Endothelial cell of umbilical vein (primary cell): ENCODE results near the gene TBC1D14. TPM values are rescaled to one million over a fixed set of nuclear protein-coding genes. Genes with fewer than 3 reads are reported as not detected.

ENCODE experiments used
- BruUV-seq: library from RNA; stranded (reverse); fragments of 400-500 nt; replicated peaks from 2 replicates; lab custom pipeline; 2021; lab: Mats Ljungman, UMichigan
- CTCF ChIA-PET: fragments of 300-600, 350-600 bp; sonication (Branson Sonifier 250); formaldehyde crosslinking; loops from one replicate; lab custom pipeline; 2021; ENCODE audit warnings: antibody characterized with exemption, inconsistent platforms; lab: Charles Lee
- POLR2A ChIA-PET: fragments of 300-600, 350-600 bp; sonication (Branson Sonifier 250); formaldehyde crosslinking; loops from one replicate; lab custom pipeline; 2021; ENCODE audit warnings: antibody characterized with exemption, inconsistent platforms; lab: Charles Lee
- DNase-seq: peaks from one replicate; pipeline ENCODE4 v3.0.0-alpha.2; 2011; ENCODE audit warnings: low read depth, low spot score
- FAIRE-seq: peaks from 2 replicates; lab custom pipeline; 2011; peaks lifted over from hg19 to GRCh38; lab: Jason Lieb, UNC
- H2AFZ ChIP-seq: 2 replicates; pipeline ENCODE4 v1.6.0; 2012; ENCODE audit warnings: low read depth, low read length, control low read depth, inconsistent platforms
- H3K27ac ChIP-seq: 2 replicates; pipeline ENCODE4 v1.5.1; 2011; ENCODE audit warnings: low read depth, mild to moderate bottlenecking, control low read depth, low read length, moderate library complexity; ENCODE audit not compliant: insufficient read depth
- H3K27me3 ChIP-seq, 2 experiments: 2 replicates each; pipeline versions ENCODE4 v1.6.0 to v1.6.1; 2011; ENCODE audit warnings: low read length in 2 of 2, mixed read lengths in 1 of 2; ENCODE audit not compliant: control insufficient read depth in 2 of 2, insufficient read depth in 2 of 2
- H3K36me3 ChIP-seq, 2 experiments: 2 replicates in 1 of 2; 3 replicates in 1 of 2; pipeline ENCODE4 v1.5.1; 2011; ENCODE audit warnings: low read length in 2 of 2, mild to moderate bottlenecking in 1 of 2, moderate library complexity in 1 of 2; ENCODE audit not compliant: control insufficient read depth in 2 of 2, insufficient read depth in 2 of 2; ENCODE audit errors: extremely low read depth in 1 of 2
- H3K4me1 ChIP-seq: 3 replicates; pipeline ENCODE4 v1.5.1; 2011; ENCODE audit warnings: mild to moderate bottlenecking, low read length; ENCODE audit not compliant: control insufficient read depth, insufficient read depth; ENCODE audit errors: extremely low read depth
- H3K4me2 ChIP-seq: 2 replicates; pipeline ENCODE4 v1.6.1; 2011; ENCODE audit warnings: low read length, control low read depth, mixed read lengths; ENCODE audit not compliant: insufficient read depth
- H3K4me3 ChIP-seq, 3 experiments: fragments of 200-600 bp in 1 of 3; sonication (generic), shearing (Covaris generic) in 1 of 3; replicated peaks in 1 of 3; 2 replicates each; pipeline ENCODE4 v1.5.1; 2011 to 2016; ENCODE audit warnings: control low read depth in 3 of 3, low read length in 3 of 3, mild to moderate bottlenecking in 2 of 3, inconsistent platforms in 1 of 3, low read depth in 1 of 3, moderate library complexity in 1 of 3; ENCODE audit not compliant: insufficient read depth in 1 of 3
- H3K79me2 ChIP-seq: 2 replicates; pipeline ENCODE4 v1.6.0; 2012; ENCODE audit warnings: low read length, inconsistent platforms; ENCODE audit not compliant: control insufficient read depth, insufficient read depth
- H3K9ac ChIP-seq: replicated peaks from 2 replicates; pipeline ENCODE3; 2011; ENCODE audit warnings: low read length, control low read depth; ENCODE audit not compliant: insufficient read depth; ENCODE audit errors: extremely low read depth
- H3K9me1 ChIP-seq: replicated peaks from 3 replicates; pipeline ENCODE4 v1.6.0; 2011; ENCODE audit warnings: mild to moderate bottlenecking, low read length; ENCODE audit not compliant: control insufficient read depth, insufficient read depth; ENCODE audit errors: extremely low read depth
- H3K9me3 ChIP-seq: replicated peaks from 2 replicates; pipeline ENCODE4 v1.5.1; 2012; ENCODE audit warnings: low read length, inconsistent platforms; ENCODE audit not compliant: control insufficient read depth, insufficient read depth
- H4K20me1 ChIP-seq: replicated peaks from 2 replicates; pipeline ENCODE3; 2011; ENCODE audit warnings: mild to moderate bottlenecking, low read length; ENCODE audit not compliant: control insufficient read depth, insufficient read depth; ENCODE audit errors: extremely low read depth
- CTCF ChIP-seq, 2 donors: IDR thresholded peaks; 1 replicate in 1 of 2; 2 replicates in 1 of 2; pipeline ENCODE4 v1.5.1; 2011; ENCODE audit warnings: low read length in 2 of 2, mild to moderate bottlenecking in 2 of 2, moderate library complexity in 2 of 2, control low read depth in 1 of 2, inconsistent platforms in 1 of 2, low read depth in 1 of 2; ENCODE audit not compliant: insufficient read depth in 1 of 2; ENCODE audit errors: extremely low read depth in 1 of 2
- EZH2 ChIP-seq: IDR thresholded peaks from 2 replicates; pipeline ENCODE4 v1.6.1; 2012; ENCODE audit warnings: borderline replicate concordance, low read depth, mild to moderate bottlenecking, moderate library complexity, low read length, inconsistent platforms; ENCODE audit not compliant: severe bottlenecking
- FOS ChIP-seq: IDR thresholded peaks from 2 replicates; pipeline ENCODE4 v1.6.1; 2011; ENCODE audit warnings: mild to moderate bottlenecking, low read length, moderate library complexity, borderline replicate concordance; ENCODE audit not compliant: insufficient read depth
- JUN ChIP-seq: IDR thresholded peaks from 2 replicates; pipeline ENCODE4 v1.6.1; 2011; ENCODE audit warnings: borderline replicate concordance, low read depth; ENCODE audit not compliant: insufficient read length, insufficient read depth
- MYC ChIP-seq: IDR thresholded peaks from one replicate; pipeline ENCODE4 v1.6.1; 2011; ENCODE audit warnings: mild to moderate bottlenecking, low read depth, low read length
- POLR2A ChIP-seq: IDR thresholded peaks from 2 replicates; pipeline ENCODE4 v1.6.1; 2012; ENCODE audit warnings: low read depth, mild to moderate bottlenecking, control low read depth, low read length
- POLR2AphosphoS5 ChIP-seq: IDR thresholded peaks from 2 replicates; pipeline ENCODE4 v1.6.1; 2012; ENCODE audit warnings: low read depth, mild to moderate bottlenecking, control low read depth, low read length, moderate library complexity; ENCODE audit not compliant: insufficient read depth
- dilution Hi-C: fragments of 300-500 bp; cut with MboI; formaldehyde crosslinking; loops from one replicate; pipeline ENCODE4 v1.15.0; 2019; ENCODE audit warnings: low sequenced_read_pairs; ENCODE audit not compliant: extremely low pct_ligation_motif_present
- intact Hi-C: fragments of 100-400 bp; cut with micrococcal nuclease; formaldehyde crosslinking; loops from one replicate; pipeline ENCODE4 v1.10.0; 2022
- polyA plus RNA-seq, 4 experiments: library from polyadenylated mRNA; depleted of rRNA in 3 of 4; stranded (reverse) in 3 of 4; unstranded in 1 of 4; fragments of >200 nt; gene quantifications; 2 replicates each; pipeline versions ENCODE4 v1.2.1 to v1.2.3, GENCODE V29; 2011 to 2012; ENCODE audit warnings: missing spikeins in 1 of 4
- total RNA-seq: library from RNA; stranded (reverse); gene quantifications from 2 replicates; pipeline ENCODE4 v1.2.3, GENCODE V29; 2021
- TF ChIP-seq, protein P1 (sequence below): IDR thresholded peaks from 2 replicates; pipeline ENCODE4 v1.6.1; 2011; ENCODE audit not compliant: insufficient read depth, insufficient read length

The TBC1D14 gene
- total and polyA plus RNA-seq, 2 donors (not counting 3 experiments of a cell fraction or from before 2014, with no cell fraction given) = 23.7 to 24.8 TPM

- ChIA-PET CTCF (interaction anchor here (2.0 to 2.2 kb wide), 2 partner anchors 13 to 56 kb away, joined by 5 to 9 read pairs; partner anchors contain the start of gene TADA2B), POLR2A (no interaction called here)
- TF ChIP-seq, protein P1, sequence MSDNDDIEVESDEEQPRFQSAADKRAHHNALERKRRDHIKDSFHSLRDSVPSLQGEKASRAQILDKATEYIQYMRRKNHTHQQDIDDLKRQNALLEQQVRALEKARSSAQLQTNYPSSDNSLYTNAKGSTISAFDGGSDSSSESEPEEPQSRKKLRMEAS = no peak
- no peak for TF ChIP-seq POLR2A
- no peak for TF ChIP-seq MYC
- H3K4me1 ChIP-seq = no peaks in the 10 kb centered on the region
- no peak overlapping the region for H3K4me3 ChIP-seq
- no peaks in the 10 kb centered on the region for H3K27me3 ChIP-seq
- H2AFZ ChIP-seq = no peak overlapping the region
- H3K9me3 ChIP-seq = no peaks in the 10 kb centered on the region
- no peaks in the 10 kb centered on the region for H4K20me1 ChIP-seq
- H3K27ac ChIP-seq = no peak overlapping the region
- intact Hi-C loops = no loop called here
- H3K9me1 ChIP-seq = no peaks in the 10 kb centered on the region
- DNase-seq (no peak), FAIRE-seq (no peak)
- H3K79me2 ChIP-seq = no peaks in the 10 kb centered on the region
- no TSS peak for BruUV-seq
- no peak overlapping the region for H3K4me2 ChIP-seq
- dilution Hi-C loops = no loop called here
- no peak overlapping the region for H3K9ac ChIP-seq
- peaks cover 0 to 23% of the 10 kb centered on the region in 2 experiments for H3K36me3 ChIP-seq
Observed at GRCh38 chr4:7029921-7030320, 120.3 kb downstream of the TBC1D14 start.

DNA sequence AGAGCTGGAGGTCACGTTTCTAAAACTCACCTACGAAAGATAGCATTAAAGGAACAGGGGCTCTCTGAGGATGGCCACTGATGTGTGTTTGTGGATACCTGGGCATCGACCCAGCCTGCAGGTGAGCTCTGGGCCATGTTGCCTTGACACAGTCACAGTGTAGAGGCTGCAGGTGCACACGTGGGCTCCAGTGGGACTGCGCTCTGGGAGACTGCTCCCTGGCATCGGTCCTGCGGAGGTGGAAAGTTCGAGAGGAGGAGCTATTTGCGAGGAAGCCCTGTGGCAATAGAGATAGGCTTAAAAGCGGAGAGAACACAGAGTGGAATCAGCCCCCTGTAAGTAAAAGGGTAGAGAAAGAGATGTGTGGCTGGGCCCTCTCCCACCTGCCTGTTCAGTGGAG lies 121.2 kb downstream of the TBC1D14 start:
- H3K4me3 ChIP-seq = no peak overlapping the region
- no peak for DNase-seq
- BruUV-seq = TSS peak; percentile 19
- intact Hi-C loops = no loop called here
- H3K36me3 ChIP-seq = peaks cover 0 to 23% of the 10 kb centered on the region in 2 experiments
- H3K79me2 ChIP-seq = no peaks in the 10 kb centered on the region
- no peak overlapping the region for H3K4me2 ChIP-seq
- H3K9ac ChIP-seq = no peak overlapping the region
- POLR2A ChIA-PET = no interaction called here
- CTCF ChIA-PET = interaction anchor here (2.2 kb wide), 1 partner anchor 12 kb away, joined by 9 read pairs; the partner anchor contains the start of gene TADA2B
- no peaks in the 10 kb centered on the region for H3K9me1 ChIP-seq
- no peak for FAIRE-seq
- H3K27me3 ChIP-seq = no peaks in the 10 kb centered on the region
- no peaks in the 10 kb centered on the region for H3K4me1 ChIP-seq
- H3K27ac ChIP-seq = no peak overlapping the region
- no peaks in the 10 kb centered on the region for H4K20me1 ChIP-seq
- dilution Hi-C loops = no loop called here
- no peaks in the 10 kb centered on the region for H3K9me3 ChIP-seq
- H2AFZ ChIP-seq = no peak overlapping the region
- no peak for TF ChIP-seq POLR2AphosphoS5
- TF ChIP-seq POLR2A = no peak
- TF ChIP-seq MYC = no peak
- no peak for TF ChIP-seq FOS
- TF ChIP-seq EZH2 = no peak
- no peak for TF ChIP-seq CTCF (IDR thresholded peaks at IDR 0.05; ENCODE audit: extremely low read depth in 1 of 2, insufficient read depth in 1 of 2, low read depth in 1 of 2, low read length in 2 of 2)
- TF ChIP-seq JUN = no peak
